BJ (cell line): ENCODE results near the gene KLHDC4. TPM values are rescaled to one million over a fixed set of nuclear protein-coding genes. Genes with fewer than 3 reads are reported as not detected.

Experiments
- CTCF ChIA-PET: fragments of 350-600 bp; formaldehyde crosslinking; extraction: SDS; loops from one replicate; lab custom pipeline; 2021; ENCODE audit warnings: antibody characterized with exemption, inconsistent platforms; lab: Yijun Ruan, JAX
- POLR2A ChIA-PET: fragments of 300-600 bp; sonication (Branson Sonifier 250); formaldehyde crosslinking; extraction: SDS; loops from one replicate; lab custom pipeline; 2021; ENCODE audit warnings: antibody characterized with exemption; lab: Charles Lee
- DNase-seq: peaks from one replicate; pipeline ENCODE4 v3.0.0-alpha.2; 2011; ENCODE audit warnings: low read depth
- H3K27me3 ChIP-seq: 2 replicates; pipeline ENCODE4 v1.6.0; 2011; ENCODE audit warnings: low read length; ENCODE audit not compliant: control insufficient read depth, insufficient read depth
- H3K36me3 ChIP-seq: 2 replicates; pipeline ENCODE4 v1.5.1; 2011; ENCODE audit warnings: low read length; ENCODE audit not compliant: control insufficient read depth, insufficient read depth
- H3K4me3 ChIP-seq: 2 replicates; pipeline ENCODE4 v1.5.1; 2011; ENCODE audit warnings: low read depth, mild to moderate bottlenecking, control low read depth, low read length
- polyA plus RNA-seq: library from polyadenylated mRNA; depleted of rRNA; stranded (reverse); fragments of >200 nt; gene quantifications from 2 replicates; pipeline ENCODE4 v1.2.3, GENCODE V29; 2011
- TF ChIP-seq, protein P1 (sequence below): IDR thresholded peaks from 2 replicates; pipeline ENCODE4 v1.5.1; 2011; ENCODE audit warnings: low read depth, mild to moderate bottlenecking, control low read depth, inconsistent platforms, low read length, moderate library complexity; ENCODE audit not compliant: insufficient read depth

Gene KLHDC4
- polyA plus RNA-seq, 1 experiment, result 16.1 TPM

DNA sequence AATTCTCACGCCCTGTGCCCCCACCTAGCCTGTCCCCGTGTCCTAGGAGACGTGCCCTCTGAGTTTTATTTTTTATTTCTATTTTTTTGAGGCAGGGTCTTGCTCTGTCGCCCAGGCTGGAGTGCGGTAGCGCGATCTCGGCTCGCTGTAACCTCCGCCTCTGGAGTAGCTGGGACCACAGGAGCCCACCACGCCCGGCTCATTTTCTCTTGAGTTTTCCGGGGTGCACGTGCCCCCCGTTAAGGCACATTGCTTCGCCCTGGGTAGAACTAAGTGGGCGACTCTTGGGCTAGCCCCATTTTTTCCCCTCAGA is 655 bp upstream of the KLHDC4 start:
- H3K27me3 ChIP-seq, result no peaks in the 10 kb centered on the region
- no peak for DNase-seq
- ChIA-PET CTCF (interaction anchor here (0.7 to 2.5 kb wide), 5 partner anchors 11 to 177 kb away, joined by 3 to 16 read pairs (median 5); no protein-coding TSS in a partner anchor), POLR2A (no interaction called here)
- TF ChIP-seq, protein P1, sequence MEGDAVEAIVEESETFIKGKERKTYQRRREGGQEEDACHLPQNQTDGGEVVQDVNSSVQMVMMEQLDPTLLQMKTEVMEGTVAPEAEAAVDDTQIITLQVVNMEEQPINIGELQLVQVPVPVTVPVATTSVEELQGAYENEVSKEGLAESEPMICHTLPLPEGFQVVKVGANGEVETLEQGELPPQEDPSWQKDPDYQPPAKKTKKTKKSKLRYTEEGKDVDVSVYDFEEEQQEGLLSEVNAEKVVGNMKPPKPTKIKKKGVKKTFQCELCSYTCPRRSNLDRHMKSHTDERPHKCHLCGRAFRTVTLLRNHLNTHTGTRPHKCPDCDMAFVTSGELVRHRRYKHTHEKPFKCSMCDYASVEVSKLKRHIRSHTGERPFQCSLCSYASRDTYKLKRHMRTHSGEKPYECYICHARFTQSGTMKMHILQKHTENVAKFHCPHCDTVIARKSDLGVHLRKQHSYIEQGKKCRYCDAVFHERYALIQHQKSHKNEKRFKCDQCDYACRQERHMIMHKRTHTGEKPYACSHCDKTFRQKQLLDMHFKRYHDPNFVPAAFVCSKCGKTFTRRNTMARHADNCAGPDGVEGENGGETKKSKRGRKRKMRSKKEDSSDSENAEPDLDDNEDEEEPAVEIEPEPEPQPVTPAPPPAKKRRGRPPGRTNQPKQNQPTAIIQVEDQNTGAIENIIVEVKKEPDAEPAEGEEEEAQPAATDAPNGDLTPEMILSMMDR, result no peak
- peaks cover 5% of the 10 kb centered on the region for H3K36me3 ChIP-seq
- H3K4me3 ChIP-seq, result peak overlapping the region; percentile 95

DNA sequence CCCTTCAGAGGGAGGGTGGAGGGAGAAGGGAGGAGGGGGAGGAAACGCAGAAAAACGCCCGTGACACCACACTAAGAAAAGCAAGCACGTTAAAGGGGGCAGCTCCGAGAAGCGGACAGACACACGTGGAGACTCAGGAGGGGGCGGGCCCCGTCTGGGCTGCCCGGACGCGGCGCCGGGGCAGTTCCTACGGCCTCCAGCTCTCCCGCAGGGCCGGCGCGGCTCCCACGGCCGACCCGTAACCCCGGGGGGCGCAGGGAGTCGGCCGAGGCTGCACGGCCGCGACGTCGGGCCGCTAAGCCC is 362 bp downstream of the KLHDC4 start:
- peaks cover 5% of the 10 kb centered on the region for H3K36me3 ChIP-seq
- ChIA-PET POLR2A (interaction anchor here (1.0 kb wide), 1 partner anchor 300 kb away, joined by 3 read pairs; no protein-coding TSS in a partner anchor), CTCF (interaction anchor here (0.6 to 2.5 kb wide), 6 partner anchors 12 to 768 kb away, joined by 3 to 16 read pairs (median 4); no protein-coding TSS in a partner anchor)
- no peak for DNase-seq
- H3K4me3 ChIP-seq, result peak overlapping the region; percentile 95
- TF ChIP-seq, protein P1, result no peak
- H3K27me3 ChIP-seq, result no peaks in the 10 kb centered on the region

- DNase-seq, result no peak
- CTCF ChIA-PET, result interaction anchor here (0.6 to 2.5 kb wide), 3 partner anchors 14 to 769 kb away, joined by 3 to 16 read pairs (median 7); no protein-coding TSS in a partner anchor
- Histone ChIP-seq H3K36me3 (peaks cover 5% of the 10 kb centered on the region), H3K4me3 (peak overlapping the region; percentile 95), H3K27me3 (no peaks in the 10 kb centered on the region)
- POLR2A ChIA-PET, result no interaction called here
- TF ChIP-seq, protein P1, result no peak
Observed at GRCh38 chr16:87764600-87765472, 950 bp downstream of the KLHDC4 start.

- no peak for DNase-seq
- no peaks in the 10 kb centered on the region for H3K27me3 ChIP-seq
- CTCF ChIA-PET, result interaction anchor here (1.2 to 1.9 kb wide), 2 partner anchors 16 to 174 kb away, joined by 4 to 6 read pairs; no protein-coding TSS in a partner anchor
- H3K36me3 ChIP-seq, result peaks cover 5% of the 10 kb centered on the region
- H3K4me3 ChIP-seq, result no peak overlapping the region
- POLR2A ChIA-PET, result no interaction called here
- TF ChIP-seq, protein P1, result no peak
Observed at GRCh38 chr16:87762620-87763019, 3.2 kb downstream of the KLHDC4 start.

DNA sequence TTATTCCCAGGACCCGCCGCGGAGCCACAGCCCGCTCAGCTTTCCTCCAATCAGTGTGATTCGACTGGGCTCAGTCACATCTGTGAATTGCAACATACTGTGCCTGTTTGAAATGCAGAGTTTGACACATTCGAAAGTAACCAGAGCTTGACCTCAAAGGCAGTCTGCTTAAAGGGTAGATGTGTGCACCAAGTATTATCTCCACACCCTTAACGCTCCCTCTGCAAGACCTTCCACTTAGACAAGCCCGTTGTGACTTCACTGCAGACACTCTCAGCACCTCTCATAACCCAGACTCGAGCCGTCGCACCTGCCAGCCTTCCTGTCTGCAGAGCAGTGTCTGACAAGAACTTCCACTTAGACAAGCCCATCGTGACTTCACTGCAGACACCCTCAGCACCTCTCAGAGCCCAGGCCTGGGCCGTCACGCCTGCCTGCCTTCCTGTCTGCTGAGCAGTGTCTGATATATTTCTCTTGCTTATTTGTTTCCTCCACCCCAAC is 3.7 kb downstream of the KLHDC4 start:
- Histone ChIP-seq H3K36me3 (peaks cover 5% of the 10 kb centered on the region), H3K27me3 (no peaks in the 10 kb centered on the region), H3K4me3 (no peak overlapping the region)
- DNase-seq, result no peak
- TF ChIP-seq, protein P1, result no peak
- POLR2A ChIA-PET, result no interaction called here
- CTCF ChIA-PET, result interaction anchor here (1.0 to 1.9 kb wide), 3 partner anchors 15 to 173 kb away, joined by 3 to 6 read pairs (median 4); no protein-coding TSS in a partner anchor
